Smooth muscle cell (in vitro differentiated cells): Measurements from ENCODE around the gene NFYC. TPM values are rescaled to one million over a fixed set of nuclear protein-coding genes. Genes with fewer than 3 reads are reported as not detected.

ENCODE experiments used
- DNase-seq: peaks from one replicate; lab custom pipeline; 2025; ENCODE audit not compliant: unreplicated experiment; lab: John Stamatoyannopoulos, UW
- H2AFZ ChIP-seq: fragments of 200-600 bp; sonication (generic); 2 replicates; pipeline ENCODE4 v1.6.0; 2016; ENCODE audit warnings: antibody characterized with exemption, low read depth, mild to moderate bottlenecking
- H3F3A ChIP-seq: fragments of 200-600 bp; sonication (generic); 2 replicates; pipeline ENCODE4 v1.6.0; 2017; ENCODE audit warnings: antibody characterized with exemption, low read depth
- H3K27ac ChIP-seq: fragments of 200-600 bp; sonication (generic); 2 replicates; pipeline ENCODE4 v1.5.1; 2016; ENCODE audit warnings: low read depth, mild to moderate bottlenecking
- H3K27me3 ChIP-seq: fragments of 200-600 bp; sonication (generic); 2 replicates; pipeline ENCODE4 v1.6.1; 2016; ENCODE audit warnings: low read depth, mild to moderate bottlenecking
- H3K36me3 ChIP-seq: fragments of 200-600 bp; sonication (generic); 2 replicates; pipeline ENCODE4 v1.5.1; 2016; ENCODE audit warnings: low read depth
- H3K4me1 ChIP-seq: fragments of 200-600 bp; sonication (generic); 2 replicates; pipeline ENCODE4 v1.5.1; 2016; ENCODE audit warnings: low read depth
- H3K4me2 ChIP-seq: fragments of 200-600 bp; sonication (generic); 2 replicates; pipeline ENCODE4 v1.6.0; 2016; ENCODE audit warnings: mild to moderate bottlenecking
- H3K4me3 ChIP-seq: fragments of 200-600 bp; sonication (generic); 2 replicates; pipeline ENCODE4 v1.5.1; 2016; ENCODE audit warnings: mild to moderate bottlenecking
- H3K79me2 ChIP-seq: fragments of 200-600 bp; sonication (generic); 2 replicates; pipeline ENCODE4 v1.6.0; 2016; ENCODE audit warnings: low read depth, mild to moderate bottlenecking
- H3K9ac ChIP-seq: fragments of 200-600 bp; sonication (generic); 2 replicates; pipeline ENCODE4 v1.6.0; 2016; ENCODE audit warnings: low read depth
- H3K9me3 ChIP-seq: fragments of 200-600 bp; sonication (generic); replicated peaks from 2 replicates; pipeline ENCODE4 v1.5.1; 2016; ENCODE audit warnings: low read depth
- H4K20me1 ChIP-seq: fragments of 200-600 bp; sonication (generic); 2 replicates; pipeline ENCODE4 v1.6.0; 2016; ENCODE audit warnings: low read depth
- CTCF ChIP-seq: fragments of 200-600 bp; sonication (generic); IDR thresholded peaks from 2 replicates; pipeline ENCODE4 v1.5.1; 2017; ENCODE audit warnings: borderline replicate concordance, mild to moderate bottlenecking, antibody characterized with exemption; ENCODE audit not compliant: insufficient read depth, poor library complexity, severe bottlenecking
- WGBS: methylation state at CpG from one replicate; pipeline ENCODE4 v1.1.7; 2016; ENCODE audit warnings: low lambda C conversion rate; 5-methylcytosine and 5-hydroxymethylcytosine counted together
- polyA plus RNA-seq: library from polyadenylated mRNA; unstranded; fragments of >200 nt; fragmentation: Nextera tagmentation; extraction: Ambion mirVana; gene quantifications from 2 replicates; pipeline ENCODE4 v1.2.1, GENCODE V29; 2016
- total RNA-seq: library from RNA; depleted of rRNA; stranded (reverse); fragments of >200 nt; gene quantifications from 2 replicates; pipeline ENCODE4 v1.2.3, GENCODE V29; 2014

Gene NFYC
- total and polyA plus RNA-seq, 2 experiments from 2014 or later: 18.1 to 28.6 TPM

GRCh38 chr1:40758004-40758403 lies 66.5 kb downstream of the NFYC start:
- Histone ChIP-seq H3K27ac (no peak overlapping the region), H3K27me3 (no peaks in the 10 kb centered on the region), H3K9ac (no peak overlapping the region), H3K36me3 (peaks cover 20% of the 10 kb centered on the region), H3K79me2 (no peaks in the 10 kb centered on the region), H3K9me3 (no peaks in the 10 kb centered on the region), H4K20me1 (peaks cover 74% of the 10 kb centered on the region), H3F3A (no peaks in the 10 kb centered on the region), H3K4me3 (no peak overlapping the region), H3K4me1 (no peaks in the 10 kb centered on the region), H2AFZ (no peak overlapping the region), H3K4me2 (no peak overlapping the region)
- DNase-seq: no peak
- 96% methylated on average over 7 of the region's 7 CpGs for WGBS
- TF ChIP-seq CTCF: no peak

GRCh38 chr1:40758578-40759343 lies 67.3 kb downstream of the NFYC start:
- no peak overlapping the region for H2AFZ ChIP-seq
- H3K4me2 ChIP-seq: no peak overlapping the region
- WGBS: 97% methylated on average over 6 of the region's 6 CpGs
- H3K4me3 ChIP-seq: no peak overlapping the region
- no peaks in the 10 kb centered on the region for H3K27me3 ChIP-seq
- no peak overlapping the region for H3K27ac ChIP-seq
- H4K20me1 ChIP-seq: peaks cover 67% of the 10 kb centered on the region
- peaks cover 15% of the 10 kb centered on the region for H3K36me3 ChIP-seq
- H3F3A ChIP-seq: no peaks in the 10 kb centered on the region
- H3K9me3 ChIP-seq: no peaks in the 10 kb centered on the region
- TF ChIP-seq CTCF: no peak
- DNase-seq: no peak
- H3K4me1 ChIP-seq: no peaks in the 10 kb centered on the region
- H3K9ac ChIP-seq: no peak overlapping the region
- no peaks in the 10 kb centered on the region for H3K79me2 ChIP-seq

GRCh38 chr1:40760984-40761383 lies 69.5 kb downstream of the NFYC start:
- H3K36me3 ChIP-seq: peaks cover 9% of the 10 kb centered on the region
- 80% methylated on average over 4 of the region's 4 CpGs for WGBS
- no peak for TF ChIP-seq CTCF
- no peak overlapping the region for H3K4me2 ChIP-seq
- no peaks in the 10 kb centered on the region for H3K4me1 ChIP-seq
- no peaks in the 10 kb centered on the region for H3K9me3 ChIP-seq
- no peak overlapping the region for H3K9ac ChIP-seq
- peaks cover 56% of the 10 kb centered on the region for H4K20me1 ChIP-seq
- H3K27me3 ChIP-seq: no peaks in the 10 kb centered on the region
- no peaks in the 10 kb centered on the region for H3F3A ChIP-seq
- DNase-seq: no peak
- no peaks in the 10 kb centered on the region for H3K79me2 ChIP-seq
- H2AFZ ChIP-seq: no peak overlapping the region
- H3K4me3 ChIP-seq: no peak overlapping the region
- H3K27ac ChIP-seq: no peak overlapping the region
